HG03442 (cell line): Measurements from ENCODE around the gene ZFHX3.

Experiments used
- ATAC-seq: cut with Tn5 transposase; IDR thresholded peaks from one replicate; pipeline ENCODE4 v1.9.1; 2021; ENCODE audit warnings: mild to moderate bottlenecking, moderate library complexity; ENCODE audit not compliant: unreplicated experiment

ZFHX3 gene

GRCh38 chr16:73069581-73070262, 21.8 kb upstream of the ZFHX3 start:
- ATAC-seq: no peak

GRCh38 chr16:73068541-73069401, 20.8 kb upstream of the ZFHX3 start:
- ATAC-seq: no peak

GRCh38 chr16:73067671-73068540, 20.0 kb upstream of the ZFHX3 start:
- no peak for ATAC-seq

GRCh38 chr16:73066927-73067670, 19.2 kb upstream of the ZFHX3 start:
- no peak for ATAC-seq

- no peak for ATAC-seq
Measured at GRCh38 chr16:73066331-73066926, 18.5 kb upstream of the ZFHX3 start.

GRCh38 chr16:73065632-73066330, 17.9 kb upstream of the ZFHX3 start:
- no peak for ATAC-seq

- no peak for ATAC-seq
Measured at GRCh38 chr16:73064994-73065545, 17.1 kb upstream of the ZFHX3 start.

GRCh38 chr16:73064212-73064993, 16.5 kb upstream of the ZFHX3 start:
- ATAC-seq: no peak

- no peak for ATAC-seq
Measured at GRCh38 chr16:73063854-73064211, 15.9 kb upstream of the ZFHX3 start.

GRCh38 chr16:73062743-73063733, 15.1 kb upstream of the ZFHX3 start:
- ATAC-seq: no peak

GRCh38 chr16:73062001-73062616, 14.2 kb upstream of the ZFHX3 start:
- no peak for ATAC-seq

GRCh38 chr16:73060892-73061490, 13.1 kb upstream of the ZFHX3 start:
- ATAC-seq: no peak

- ATAC-seq: no peak
Measured at GRCh38 chr16:73059779-73060615, 12.1 kb upstream of the ZFHX3 start.

- ATAC-seq: peak; percentile 12
Measured at GRCh38 chr16:73058616-73059409, 10.9 kb upstream of the ZFHX3 start.

- peak; percentile 66 for ATAC-seq
Measured at GRCh38 chr16:73058221-73058615, 10.3 kb upstream of the ZFHX3 start.
